Panc1 (cell line): ENCODE measurements around the gene RAI1. TPM values are rescaled to one million over a fixed set of nuclear protein-coding genes. Genes with fewer than 3 reads are reported as not detected.

Experiments used
- ATAC-seq: fragments of 200-7000 bp; cut with Tn5 transposase; 2 replicates; pipeline ENCODE4 v1.9.1; 2020; ENCODE audit warnings: mild to moderate bottlenecking, moderate library complexity
- BruUV-seq: library from RNA; stranded (reverse); fragments of 400-500 nt; replicated peaks from 2 replicates; lab custom pipeline; 2021; lab: Mats Ljungman, UMichigan
- CTCF ChIA-PET: fragments of 300-600 bp; sonication (Branson Sonifier 250); formaldehyde crosslinking; loops from one replicate; lab custom pipeline; 2022; ENCODE audit warnings: antibody characterized with exemption; lab: Charles Lee
- POLR2A ChIA-PET: fragments of 300-600 bp; sonication (Branson Sonifier 250); formaldehyde crosslinking; loops from one replicate; lab custom pipeline; 2022; ENCODE audit warnings: antibody characterized with exemption; lab: Charles Lee
- DNase-seq: peaks from one replicate; pipeline ENCODE4 v3.0.0-alpha.2; 2010; ENCODE audit warnings: low read depth, low spot score
- H3K27ac ChIP-seq: 2 replicates; pipeline ENCODE4 v1.5.1; 2011; ENCODE audit warnings: mild to moderate bottlenecking, low read length, inconsistent platforms
- H3K27me3 ChIP-seq: fragments of 200-500 bp; sonication (Bioruptor generic); 2 replicates; pipeline ENCODE4 v1.6.0; 2014; ENCODE audit warnings: low read length, inconsistent platforms; ENCODE audit not compliant: control insufficient read depth, insufficient read depth
- H3K36me3 ChIP-seq: fragments of 200-500 bp; sonication (Bioruptor generic); 2 replicates; pipeline ENCODE4 v1.5.1; 2014; ENCODE audit warnings: inconsistent platforms, mild to moderate bottlenecking, low read length, moderate library complexity; ENCODE audit not compliant: control insufficient read depth, insufficient read depth
- H3K4me1 ChIP-seq: 2 replicates; pipeline ENCODE4 v1.5.1; 2011; ENCODE audit warnings: inconsistent platforms, mild to moderate bottlenecking, low read length, moderate library complexity; ENCODE audit not compliant: control insufficient read depth, insufficient read depth
- H3K4me3 ChIP-seq, 2 experiments: 2 replicates each; pipeline ENCODE4 v1.5.1; 2011 to 2012; ENCODE audit warnings: low read depth in 2 of 2, low read length in 2 of 2, mild to moderate bottlenecking in 2 of 2, inconsistent platforms in 1 of 2, moderate library complexity in 1 of 2
- H3K9me3 ChIP-seq: fragments of 200-500 bp; sonication (Bioruptor generic); 2 replicates; pipeline ENCODE4 v1.5.1; 2014; ENCODE audit warnings: low read depth, mild to moderate bottlenecking, inconsistent platforms, low read length, moderate library complexity; ENCODE audit not compliant: control insufficient read depth, insufficient read depth
- CTCF ChIP-seq: fragments of 450-650 bp; IDR thresholded peaks from 2 replicates; pipeline ENCODE4 v1.5.1; 2017; ENCODE audit warnings: mild to moderate bottlenecking
- POLR2AphosphoS5 ChIP-seq: IDR thresholded peaks from 2 replicates; pipeline ENCODE4 v1.6.1; 2012; ENCODE audit warnings: mild to moderate bottlenecking, low read depth, low read length, moderate library complexity
- REST ChIP-seq, 2 experiments: IDR thresholded peaks; 2 replicates each; pipeline ENCODE4 v1.6.1; 2011 to 2012; ENCODE audit warnings: low read depth in 2 of 2, control low read depth in 1 of 2, low read length in 1 of 2, mild to moderate bottlenecking in 1 of 2, moderate library complexity in 1 of 2; ENCODE audit not compliant: insufficient read depth in 1 of 2
- SIN3A ChIP-seq: IDR thresholded peaks from 2 replicates; pipeline ENCODE4 v1.6.1; 2012; ENCODE audit warnings: low read depth, mild to moderate bottlenecking, low read length, moderate library complexity, borderline replicate concordance; ENCODE audit not compliant: insufficient read depth
- TCF7L2 ChIP-seq: IDR thresholded peaks from 2 replicates; pipeline ENCODE4 v1.6.1; 2011; ENCODE audit warnings: mild to moderate bottlenecking, low read depth, low read length, inconsistent platforms
- in situ Hi-C: cut with HindIII; loops from 2 replicates; pipeline ENCODE4 v1.10.0; 2016; ENCODE audit warnings: low sequenced_read_pairs, low pct_unique_long_range_greater_than_20kb
- intact Hi-C: fragments of 100-400 bp; cut with micrococcal nuclease; formaldehyde crosslinking; loops from one replicate; pipeline ENCODE4 v1.10.0; 2022; ENCODE audit not compliant: unreplicated experiment
- total RNA-seq: library from RNA; stranded (reverse); gene quantifications from one replicate; pipeline ENCODE4 v1.2.1, GENCODE V29; 2021; ENCODE audit not compliant: unreplicated experiment

The RAI1 gene
- total RNA-seq, 1 experiment from 2014 or later: 51.0 TPM

GRCh38 chr17:17760350-17760749 lies 79.1 kb downstream of the RAI1 start:
- BruUV-seq: no TSS peak
- no peaks in the 10 kb centered on the region for H3K9me3 ChIP-seq
- in situ Hi-C loops: no loop called here
- CTCF ChIA-PET: interaction anchor here (0.6 kb wide), 1 partner anchor 22 kb away, joined by 5 read pairs; no protein-coding TSS in a partner anchor
- H3K27me3 ChIP-seq: no peaks in the 10 kb centered on the region
- intact Hi-C loops: no loop called here
- DNase-seq: no peak
- no peak overlapping the region for H3K4me3 ChIP-seq
- POLR2A ChIA-PET: no interaction called here
- TF ChIP-seq SIN3A (no peak), POLR2AphosphoS5 (no peak), TCF7L2 (no peak), REST (IDR thresholded peaks at IDR 0.05; ENCODE audit: insufficient read depth in 1 of 2, low read depth in 2 of 2, low read length in 1 of 2) (no peak), CTCF (no peak)
- ATAC-seq: no peak
- no peaks in the 10 kb centered on the region; the same call in none of the 2 replicates for H3K4me1 ChIP-seq
- no peak overlapping the region for H3K27ac ChIP-seq
- H3K36me3 ChIP-seq: no peaks in the 10 kb centered on the region

DNA sequence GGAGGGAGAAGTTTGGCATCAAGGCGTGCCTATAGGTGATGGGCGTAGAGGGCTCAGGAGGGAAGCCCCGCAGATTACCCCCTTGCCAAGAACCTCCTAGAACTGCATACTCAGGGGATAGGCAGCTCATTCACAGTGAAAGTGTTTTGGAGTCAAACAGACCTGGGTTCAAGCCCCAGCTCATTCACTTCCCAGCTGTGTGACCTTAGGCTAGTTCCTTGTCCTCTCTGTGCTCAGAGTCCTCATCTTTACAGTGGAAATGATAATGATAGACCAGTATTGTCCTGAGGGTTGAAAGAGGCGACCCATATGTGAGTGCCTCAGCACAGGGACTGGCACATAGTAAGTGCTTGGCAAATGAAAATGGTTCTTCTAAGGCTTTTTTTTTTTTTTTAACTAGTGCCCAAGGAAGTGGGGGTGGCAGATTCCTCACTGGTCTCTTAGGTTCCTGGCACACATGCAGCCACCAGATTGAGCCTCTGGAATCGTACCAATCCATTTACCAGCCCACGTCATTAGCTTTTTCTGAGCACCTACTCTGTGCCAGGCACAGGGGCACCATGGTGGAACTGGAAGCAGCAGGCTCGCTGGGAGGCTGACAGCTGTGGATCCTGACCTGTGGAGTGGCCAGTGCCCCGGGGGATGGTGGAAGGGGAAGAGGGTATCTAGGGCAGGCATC lies 79.8 kb downstream of the RAI1 start:
- Histone ChIP-seq H3K27ac (no peak overlapping the region), H3K9me3 (no peaks in the 10 kb centered on the region), H3K27me3 (no peaks in the 10 kb centered on the region), H3K36me3 (no peaks in the 10 kb centered on the region), H3K4me1 (peaks cover under 1% of the 10 kb centered on the region), H3K4me3 (no peak overlapping the region)
- ChIA-PET CTCF (no interaction called here), POLR2A (no interaction called here)
- DNase-seq (no peak), ATAC-seq (no peak)
- TF ChIP-seq POLR2AphosphoS5 (no peak), SIN3A (no peak), REST (IDR thresholded peaks at IDR 0.05; ENCODE audit: insufficient read depth in 1 of 2, low read depth in 2 of 2, low read length in 1 of 2) (no peak), TCF7L2 (no peak), CTCF (no peak)
- intact Hi-C loops: no loop called here
- no TSS peak for BruUV-seq
- in situ Hi-C loops: no loop called here
